Lower leg skin (tissue), 3 donors: ENCODE results near the gene P2RX4.

ENCODE experiments used
- POLR2A ChIP-seq, 2 donors: fragments of 450-650 bp; IDR thresholded peaks; one replicate each; pipeline ENCODE4 v1.6.1; 2016 to 2017; ENCODE audit warnings: antibody characterized with exemption in 2 of 2, mild to moderate bottlenecking in 1 of 2, moderate library complexity in 1 of 2
- TF ChIP-seq, protein P1 (sequence below), 3 donors: fragments of 450-650 bp; IDR thresholded peaks; one replicate each; pipeline ENCODE4 v1.5.1; 2016; ENCODE audit warnings: antibody characterized with exemption in 3 of 3, mild to moderate bottlenecking in 3 of 3, moderate library complexity in 2 of 3

DNA sequence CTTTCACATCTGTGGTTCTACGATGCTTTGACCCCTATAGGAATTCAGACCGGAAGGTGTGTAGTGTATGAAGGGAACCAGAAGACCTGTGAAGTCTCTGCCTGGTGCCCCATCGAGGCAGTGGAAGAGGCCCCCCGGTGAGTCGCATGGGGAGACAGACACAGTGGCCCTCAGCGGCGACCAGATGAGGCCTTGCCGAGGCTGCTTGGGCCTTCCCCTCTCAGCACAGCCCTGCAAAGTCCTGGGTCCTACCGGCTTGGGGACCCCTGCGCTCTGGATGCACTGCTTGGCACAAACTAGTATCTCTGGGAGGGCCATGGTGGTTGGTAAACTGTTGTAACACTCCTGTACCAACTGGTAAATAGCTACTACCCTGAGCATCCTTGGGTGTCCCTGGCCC lies 47.5 kb upstream of the P2RX4 start:
- TF ChIP-seq, protein P1, sequence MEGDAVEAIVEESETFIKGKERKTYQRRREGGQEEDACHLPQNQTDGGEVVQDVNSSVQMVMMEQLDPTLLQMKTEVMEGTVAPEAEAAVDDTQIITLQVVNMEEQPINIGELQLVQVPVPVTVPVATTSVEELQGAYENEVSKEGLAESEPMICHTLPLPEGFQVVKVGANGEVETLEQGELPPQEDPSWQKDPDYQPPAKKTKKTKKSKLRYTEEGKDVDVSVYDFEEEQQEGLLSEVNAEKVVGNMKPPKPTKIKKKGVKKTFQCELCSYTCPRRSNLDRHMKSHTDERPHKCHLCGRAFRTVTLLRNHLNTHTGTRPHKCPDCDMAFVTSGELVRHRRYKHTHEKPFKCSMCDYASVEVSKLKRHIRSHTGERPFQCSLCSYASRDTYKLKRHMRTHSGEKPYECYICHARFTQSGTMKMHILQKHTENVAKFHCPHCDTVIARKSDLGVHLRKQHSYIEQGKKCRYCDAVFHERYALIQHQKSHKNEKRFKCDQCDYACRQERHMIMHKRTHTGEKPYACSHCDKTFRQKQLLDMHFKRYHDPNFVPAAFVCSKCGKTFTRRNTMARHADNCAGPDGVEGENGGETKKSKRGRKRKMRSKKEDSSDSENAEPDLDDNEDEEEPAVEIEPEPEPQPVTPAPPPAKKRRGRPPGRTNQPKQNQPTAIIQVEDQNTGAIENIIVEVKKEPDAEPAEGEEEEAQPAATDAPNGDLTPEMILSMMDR (IDR thresholded peaks at IDR 0.05), result no peak
- TF ChIP-seq POLR2A (IDR thresholded peaks at IDR 0.05), result no peak
